ENCODE results near the gene SLC25A21.

- TF ChIP-seq CTCF (IDR thresholded peaks at IDR 0.05; ENCODE audit: insufficient read depth, low read length, poor library complexity, severe bottlenecking) = no peak
- TF ChIP-seq EZH2phosphoT487 (conservative IDR thresholded peaks at IDR 0.05; ENCODE audit: low read length) = no peak
These were observed 422.2 kb downstream of the SLC25A21 start for GRCh38 chr14:36750244-36750643.

All from SU-DHL-6 (cell line).